Lung (tissue), 12 donors: ENCODE measurements around the gene GAB2. TPM values are rescaled to one million over a fixed set of nuclear protein-coding genes. Genes with fewer than 3 reads are reported as not detected.
A peak's percentile ranks its signal among the peaks of the same experiment; 100 is the strongest.

Source experiments
- ATAC-seq: fragments of 200-7000 bp; cut with Tn5 transposase; one replicate; pipeline ENCODE4 v1.9.1; 2020; ENCODE audit warnings: moderate number of reproducible peaks; ENCODE audit not compliant: insufficient read depth, low FRiP score
- DNase-seq, 3 donors: peaks; one replicate each; pipeline ENCODE4 v3.0.0-alpha.2; 2013 to 2017
- H3K27ac ChIP-seq, 2 donors: one replicate each; pipeline ENCODE4 v1.5.1; 2013; ENCODE audit warnings: mild to moderate bottlenecking in 2 of 2, moderate library complexity in 2 of 2, control low read depth in 1 of 2, inconsistent platforms in 1 of 2, low read depth in 1 of 2, low read length in 1 of 2
- H3K27me3 ChIP-seq, 3 donors: one replicate each; pipeline ENCODE4 v1.5.1; 2013; ENCODE audit warnings: low read length in 2 of 3; ENCODE audit not compliant: control insufficient read depth in 3 of 3, insufficient read depth in 3 of 3
- H3K36me3 ChIP-seq, 4 donors: one replicate each; pipeline ENCODE4 v1.5.1; 2013; ENCODE audit warnings: low read length in 4 of 4, mild to moderate bottlenecking in 1 of 4, moderate library complexity in 1 of 4; ENCODE audit not compliant: control insufficient read depth in 4 of 4, insufficient read depth in 4 of 4
- H3K4me1 ChIP-seq, 5 donors: one replicate each; pipeline ENCODE4 v1.5.1; 2013; ENCODE audit warnings: low read length in 5 of 5, mild to moderate bottlenecking in 2 of 5, moderate library complexity in 1 of 5; ENCODE audit not compliant: control insufficient read depth in 5 of 5, insufficient read depth in 5 of 5
- H3K4me3 ChIP-seq: one replicate; pipeline ENCODE4 v1.5.1; 2013; ENCODE audit warnings: mild to moderate bottlenecking, control low read depth, moderate library complexity
- H3K9ac ChIP-seq, 2 donors: one replicate each; pipeline ENCODE4 v1.5.1; 2013; ENCODE audit warnings: low read length in 2 of 2, control low read depth in 1 of 2; ENCODE audit not compliant: insufficient read depth in 1 of 2
- H3K9me3 ChIP-seq, 4 donors: one replicate each; pipeline ENCODE4 v1.5.1; 2013; ENCODE audit warnings: low read length in 3 of 4, mild to moderate bottlenecking in 1 of 4, moderate library complexity in 1 of 4; ENCODE audit not compliant: control insufficient read depth in 4 of 4, insufficient read depth in 3 of 4
- CTCF ChIP-seq: IDR thresholded peaks from 2 replicates; pipeline ENCODE4 v1.5.1; 2012; ENCODE audit warnings: mild to moderate bottlenecking; ENCODE audit errors: control extremely low read depth, extremely low read depth
- WGBS, 2 donors: extraction: QIAGEN DNeasy Blood & Tissue Kit; methylation state at CpG; one replicate each; pipeline ENCODE4 v1.1.7; 2013; 5-methylcytosine and 5-hydroxymethylcytosine counted together
- polyA plus RNA-seq, 2 donors: library from polyadenylated mRNA; stranded (reverse); fragments of 200-250 nt; gene quantifications; one replicate each; pipeline ENCODE4 v1.2.1, GENCODE V29; 2013
- total RNA-seq, 2 donors: library from RNA; depleted of rRNA in 1 of 2; stranded (reverse); fragments of >200 nt in 1 of 2; gene quantifications; one replicate each; pipeline ENCODE4 v1.2.1, GENCODE V29; 2014 to 2021
- donor health status: control.
- donor health status: control.
- donor health status: Bipolar disorder and iron deficiency.
- donor health status: healthy.
- donor health status: DM: yes; HTN: yes; CAD: no.

The GAB2 gene
- total and polyA plus RNA-seq, 4 donors: 17.8 to 47.9 (median 23.1) TPM

DNA sequence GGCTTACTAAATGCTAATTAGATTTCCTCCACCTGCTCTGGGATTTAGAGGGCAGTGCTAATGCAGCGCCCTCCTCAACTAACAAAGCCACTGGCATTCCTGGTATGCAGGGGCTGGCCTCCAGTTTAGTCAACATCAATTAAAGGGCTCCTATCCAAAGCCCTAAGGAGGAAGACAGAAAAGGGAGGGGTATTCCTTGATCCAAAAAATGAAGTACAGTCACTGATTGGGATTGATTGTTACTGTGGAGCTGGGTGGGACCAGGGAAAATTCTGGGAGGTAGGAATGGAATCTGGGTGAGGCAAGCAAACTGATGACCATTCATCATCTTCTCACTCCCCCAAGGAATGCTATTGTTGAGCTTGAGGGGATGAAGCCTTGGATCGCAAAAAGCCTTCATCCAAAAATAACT is 52.2 kb downstream of the GAB2 start:
- ATAC-seq (peak; percentile 69), DNase-seq (peak in 2 of 3 donors; percentile 31 to 46)
- no peak for TF ChIP-seq CTCF
- no peaks in the 10 kb centered on the region for H3K9me3 ChIP-seq
- H3K4me1 ChIP-seq: peaks cover 7 to 20% (median 11%) of the 10 kb centered on the region in 5 donors
- no peaks in the 10 kb centered on the region for H3K27me3 ChIP-seq
- no peaks in the 10 kb centered on the region for H3K36me3 ChIP-seq
- H3K27ac ChIP-seq: no peak overlapping the region
- WGBS, 2 donors: 30 to 68% methylated on average over 2 of the region's 2 CpGs
- H3K4me3 ChIP-seq: no peak overlapping the region
- no peak overlapping the region for H3K9ac ChIP-seq

- WGBS, 2 donors: 94 to 95% methylated on average over 3 of the region's 3 CpGs
- no peaks in the 10 kb centered on the region for H3K9me3 ChIP-seq
Observed at GRCh38 chr11:78364128-78364751, 53.4 kb downstream of the GAB2 start.

DNA sequence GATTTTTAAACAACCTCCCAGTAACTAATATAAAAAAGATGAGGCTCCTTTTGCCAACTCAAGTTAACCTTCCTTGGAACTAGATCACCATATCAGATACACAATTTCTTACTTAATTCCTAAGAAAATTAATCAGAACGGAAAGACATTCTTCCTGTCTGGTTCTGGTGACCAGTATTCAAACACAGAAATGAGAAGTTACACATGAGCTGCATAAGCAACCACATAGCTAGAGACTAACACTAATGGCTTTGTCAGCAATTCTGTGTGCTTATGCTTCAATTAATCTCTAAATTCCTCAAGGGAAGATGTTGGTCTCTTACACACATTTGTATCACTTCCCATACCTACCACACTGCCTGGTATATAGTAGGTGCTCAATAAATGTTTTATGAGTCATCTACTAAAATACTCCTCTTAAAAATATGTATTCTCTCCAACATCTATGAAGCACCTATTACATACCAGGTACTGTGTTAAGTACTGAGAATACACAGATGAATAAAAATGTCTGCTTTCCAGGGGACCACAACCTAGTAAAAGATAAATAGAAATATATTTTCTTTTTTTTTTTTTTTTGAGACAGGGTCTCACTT is 54.5 kb downstream of the GAB2 start:
- H3K36me3 ChIP-seq: no peaks in the 10 kb centered on the region
- no peaks in the 10 kb centered on the region for H3K27me3 ChIP-seq
- no peak for ATAC-seq
- no peaks in the 10 kb centered on the region for H3K9me3 ChIP-seq
- H3K9ac ChIP-seq: no peak overlapping the region
- TF ChIP-seq CTCF: no peak
- no peak for DNase-seq
- H3K27ac ChIP-seq: no peak overlapping the region
- no peak overlapping the region for H3K4me3 ChIP-seq
- 43 to 67% methylated on average over 1 of the region's 1 CpG for WGBS, 2 donors
- peaks cover 7 to 20% (median 11%) of the 10 kb centered on the region in 5 donors for H3K4me1 ChIP-seq

More at GRCh38 chr11:78364128-78364751, 53.4 kb downstream of the GAB2 start:
- no peak overlapping the region for H3K9ac ChIP-seq
- peaks cover 7 to 20% (median 11%) of the 10 kb centered on the region in 5 donors for H3K4me1 ChIP-seq
- DNase-seq (no peak), ATAC-seq (no peak)
- no peak overlapping the region for H3K27ac ChIP-seq
- no peak overlapping the region for H3K4me3 ChIP-seq
- no peak for TF ChIP-seq CTCF
- no peaks in the 10 kb centered on the region for H3K36me3 ChIP-seq
- H3K27me3 ChIP-seq: no peaks in the 10 kb centered on the region
